GM21447 (cell line): ENCODE measurements around the gene NRSN1.

ENCODE experiments used
- ATAC-seq: cut with Tn5 transposase; IDR thresholded peaks from one replicate; pipeline ENCODE4 v1.9.1; 2021; ENCODE audit not compliant: unreplicated experiment

NRSN1 gene, protein sequence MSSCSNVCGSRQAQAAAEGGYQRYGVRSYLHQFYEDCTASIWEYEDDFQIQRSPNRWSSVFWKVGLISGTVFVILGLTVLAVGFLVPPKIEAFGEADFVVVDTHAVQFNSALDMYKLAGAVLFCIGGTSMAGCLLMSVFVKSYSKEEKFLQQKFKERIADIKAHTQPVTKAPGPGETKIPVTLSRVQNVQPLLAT

DNA sequence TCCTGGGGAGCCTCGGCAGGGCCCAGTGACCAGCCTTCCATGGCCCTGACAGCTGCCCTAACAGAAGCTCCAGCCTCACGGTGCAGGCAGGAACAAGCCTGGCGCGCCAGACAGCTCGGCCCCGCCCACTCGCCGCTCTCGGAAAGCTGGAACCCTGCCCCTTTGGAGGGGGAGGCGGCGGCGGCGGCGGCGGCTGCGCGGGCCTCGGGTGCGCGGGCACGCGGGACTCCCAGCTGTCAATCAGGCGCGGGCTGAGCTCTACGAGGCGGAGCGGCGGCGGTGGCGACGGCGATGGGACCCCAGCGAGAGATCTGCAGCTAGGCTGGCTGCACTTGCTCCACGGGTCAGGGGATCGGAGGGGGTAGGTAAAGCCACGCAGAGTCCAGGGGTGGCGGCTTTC is at the start of gene NRSN1:
Gene NRSN1, plus strand, starts transcription at position 236 of the 400 bp plus-strand sequence. CDS start 8,113 bp downstream, outside the sequence.
- no peak for ATAC-seq

DNA sequence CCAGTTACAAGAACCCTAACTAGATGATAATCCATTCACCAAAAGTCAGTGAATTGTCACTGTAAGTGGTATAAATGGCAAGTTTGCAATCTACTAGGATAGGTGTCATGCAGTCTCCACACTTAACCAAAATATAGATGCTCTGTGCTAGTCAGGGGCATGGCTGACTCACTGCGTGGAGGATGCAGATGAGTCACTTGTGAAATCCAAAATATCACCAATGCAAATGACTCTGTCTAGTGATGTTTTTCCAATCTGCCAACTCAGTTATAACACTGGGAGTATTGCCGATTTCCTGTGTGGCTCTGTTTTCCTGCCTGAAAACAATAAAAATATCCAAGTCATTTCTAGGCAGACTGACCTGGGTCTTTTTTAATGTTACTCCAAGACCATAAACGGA is 47.8 kb upstream of the NRSN1 start:
- no peak for ATAC-seq

DNA sequence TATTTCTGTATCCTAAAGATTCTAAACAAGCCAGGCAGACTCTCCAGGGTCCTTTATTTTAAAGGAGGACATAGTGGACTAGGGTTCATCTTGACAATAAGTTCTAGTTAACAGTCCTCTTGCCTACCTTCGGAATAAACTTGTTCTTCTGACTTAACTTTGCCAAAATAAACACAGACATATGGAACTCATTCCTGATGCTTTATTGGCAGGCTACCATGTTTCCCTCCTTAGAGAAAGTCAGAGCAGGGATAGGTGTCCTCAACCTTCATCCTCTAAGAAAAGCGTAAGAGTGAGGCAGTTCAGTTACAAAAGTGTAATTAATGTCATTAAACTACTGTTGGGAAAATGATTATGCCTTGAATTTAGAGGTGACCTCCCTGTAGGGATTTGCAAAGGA is 46.9 kb upstream of the NRSN1 start:
- no peak for ATAC-seq

DNA sequence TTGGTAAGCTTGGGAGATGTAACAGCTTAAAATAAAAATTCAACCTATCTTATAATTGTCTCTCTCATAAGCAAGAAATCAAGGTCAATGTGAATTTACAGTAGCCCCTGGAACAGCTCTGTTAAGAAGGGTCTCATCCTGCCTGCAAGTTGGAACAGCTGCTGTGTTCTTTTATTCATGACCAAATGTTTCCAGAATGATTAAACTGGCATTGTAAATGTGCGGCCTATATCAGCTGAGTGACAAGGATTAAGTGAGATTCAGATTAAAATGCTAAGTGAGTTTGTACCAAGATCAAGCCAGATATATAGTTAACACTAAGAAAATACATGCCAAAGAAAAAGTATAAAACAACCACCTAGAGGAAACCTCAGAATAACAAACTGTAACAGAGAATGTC is 45.3 kb upstream of the NRSN1 start:
- no peak for ATAC-seq

DNA sequence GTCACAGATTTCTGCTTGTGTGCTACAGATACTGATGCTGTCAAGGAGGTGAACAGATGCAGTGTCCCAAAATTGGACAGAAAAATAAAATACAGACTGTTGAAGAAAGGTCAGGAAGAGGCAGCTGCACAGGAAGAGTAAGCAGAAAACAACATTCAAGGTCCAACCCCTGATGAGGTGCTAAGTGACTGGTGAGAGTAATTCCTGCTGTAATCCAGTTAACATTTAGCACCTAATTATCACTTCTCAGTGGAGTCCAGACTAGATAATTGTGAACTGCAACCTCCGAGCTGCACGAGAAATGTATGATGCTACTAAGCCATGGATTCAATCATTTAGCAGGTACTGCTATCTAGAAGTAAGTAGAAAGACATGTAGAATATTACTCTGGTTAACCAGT is 36.3 kb upstream of the NRSN1 start:
- no peak for ATAC-seq

DNA sequence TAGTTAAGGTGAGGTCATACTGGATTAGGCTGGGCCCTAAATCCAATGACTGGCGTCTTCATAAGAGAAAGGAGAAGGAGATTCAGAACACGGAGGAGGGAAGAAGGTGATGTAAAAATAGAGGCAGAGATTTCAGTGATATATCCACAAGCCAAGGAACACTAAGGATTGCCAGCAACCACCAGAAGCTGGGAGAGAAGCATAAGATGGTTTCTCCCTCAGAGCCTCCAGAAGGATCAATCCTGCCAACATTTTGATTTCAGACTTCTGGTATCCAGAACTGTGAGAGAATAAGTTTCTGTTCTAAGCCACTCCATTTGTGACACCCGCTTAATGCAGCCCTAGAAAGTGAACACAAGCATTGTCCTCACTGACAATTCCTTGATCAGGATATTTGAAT is 33.6 kb upstream of the NRSN1 start:
- ATAC-seq = no peak

DNA sequence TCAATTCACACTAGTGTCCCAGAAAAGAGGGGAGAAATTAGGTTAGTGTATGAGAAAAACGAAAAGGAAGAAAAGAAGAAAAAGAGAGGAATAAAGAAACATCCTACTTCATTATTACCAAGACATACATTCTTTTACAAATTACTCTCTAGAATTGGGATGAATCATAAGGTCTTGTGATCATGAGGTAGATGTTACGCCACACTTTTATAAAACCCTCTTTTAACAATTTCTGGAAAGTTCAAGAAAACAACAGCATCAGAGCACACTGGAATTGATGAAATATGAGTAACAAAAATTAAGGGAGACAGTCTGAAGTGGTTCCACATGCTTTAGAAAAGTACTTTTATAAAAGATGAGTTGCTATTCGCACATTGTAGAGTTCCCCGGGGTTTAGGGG is 32.6 kb upstream of the NRSN1 start:
- ATAC-seq = no peak

DNA sequence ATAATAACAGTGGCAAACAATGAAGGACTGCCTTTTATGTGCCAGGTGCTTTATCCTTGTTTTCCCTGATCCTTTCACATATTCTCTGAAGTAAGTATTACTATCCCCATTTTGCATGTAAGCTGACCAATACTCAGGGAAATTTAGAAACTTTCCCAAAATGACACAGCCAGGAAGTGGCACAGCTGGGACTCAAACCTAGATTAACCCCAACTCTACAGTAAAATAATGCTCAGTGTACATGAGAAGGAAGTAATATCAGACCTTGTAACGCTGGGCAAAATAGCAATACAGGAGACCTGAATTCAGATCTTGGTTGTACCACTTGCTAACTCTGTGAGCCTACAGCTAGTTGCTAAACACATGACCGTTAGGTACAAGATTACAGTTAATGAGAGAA is 26.8 kb upstream of the NRSN1 start:
- no peak for ATAC-seq

DNA sequence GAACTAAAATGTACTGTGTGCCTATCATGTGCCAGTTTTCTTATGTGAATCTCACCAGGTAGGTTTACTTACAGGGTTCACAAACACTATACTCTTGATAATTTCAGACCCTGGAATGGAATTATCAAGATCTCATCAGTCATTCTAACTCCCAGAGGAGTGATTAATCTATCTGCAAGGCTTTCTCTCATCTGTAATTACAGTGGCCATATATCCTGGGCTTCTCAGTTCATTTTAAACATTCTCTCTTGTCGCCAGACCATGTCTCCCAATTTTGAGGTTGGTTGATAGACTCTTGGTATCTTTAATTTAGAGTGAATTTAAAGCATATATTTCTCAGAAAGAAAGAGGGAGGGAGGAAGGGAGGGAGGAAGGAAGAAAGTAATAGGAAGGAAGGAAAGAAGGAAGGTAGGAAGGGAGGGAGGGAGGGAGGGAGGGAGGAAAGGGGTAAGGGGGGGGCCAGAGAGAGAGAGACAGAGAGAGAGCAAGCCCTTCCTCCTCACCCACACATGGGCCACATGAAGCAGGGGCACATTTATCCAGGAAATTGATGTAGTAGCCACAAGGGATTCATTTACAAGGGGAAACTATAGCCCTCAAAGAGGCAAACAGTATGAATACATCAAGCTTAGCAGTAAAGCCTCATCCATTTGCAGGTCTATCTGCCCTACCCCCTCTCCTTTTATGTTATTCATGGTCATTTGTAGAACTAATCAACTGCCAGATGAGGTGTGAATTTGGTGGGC is 25.8 kb upstream of the NRSN1 start:
- no peak for ATAC-seq

DNA sequence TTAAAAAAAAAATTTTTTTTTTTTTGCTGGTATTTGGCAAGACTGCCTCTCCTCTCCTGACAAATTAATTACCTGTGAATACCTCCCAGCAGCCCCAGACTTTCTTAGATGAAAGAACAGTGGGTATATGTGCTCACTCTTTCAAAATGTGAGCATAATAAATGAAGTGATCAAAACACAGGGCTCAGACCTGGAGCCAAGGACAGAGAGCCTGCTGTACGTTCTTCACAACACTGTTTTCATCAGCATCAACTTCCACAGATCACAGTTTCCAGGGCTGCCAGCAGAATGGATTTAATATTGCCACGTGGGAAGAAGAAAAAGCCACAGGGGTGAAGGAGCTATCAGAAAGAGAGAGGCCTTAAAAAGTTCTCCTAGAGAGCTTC is 25.3 kb upstream of the NRSN1 start:
- no peak for ATAC-seq

DNA sequence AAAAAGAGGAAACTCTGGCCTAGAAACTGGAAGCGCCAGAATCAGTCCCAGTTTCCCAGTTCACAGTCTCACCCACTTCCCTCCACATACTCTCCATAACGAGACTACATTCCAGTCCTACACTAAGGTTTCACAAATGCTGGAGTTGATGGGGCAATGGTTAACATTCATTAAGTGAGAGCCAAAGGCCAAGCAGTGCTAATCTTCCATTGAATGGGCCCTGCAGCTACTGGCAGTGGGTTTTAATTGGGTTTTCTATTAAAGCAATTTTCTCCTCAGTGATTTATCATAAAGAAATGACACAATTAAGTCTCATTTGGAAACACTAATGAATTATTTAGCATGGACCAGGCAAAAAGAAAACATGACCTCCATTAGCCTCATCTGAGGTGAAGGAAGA is 20.8 kb upstream of the NRSN1 start:
- no peak for ATAC-seq

DNA sequence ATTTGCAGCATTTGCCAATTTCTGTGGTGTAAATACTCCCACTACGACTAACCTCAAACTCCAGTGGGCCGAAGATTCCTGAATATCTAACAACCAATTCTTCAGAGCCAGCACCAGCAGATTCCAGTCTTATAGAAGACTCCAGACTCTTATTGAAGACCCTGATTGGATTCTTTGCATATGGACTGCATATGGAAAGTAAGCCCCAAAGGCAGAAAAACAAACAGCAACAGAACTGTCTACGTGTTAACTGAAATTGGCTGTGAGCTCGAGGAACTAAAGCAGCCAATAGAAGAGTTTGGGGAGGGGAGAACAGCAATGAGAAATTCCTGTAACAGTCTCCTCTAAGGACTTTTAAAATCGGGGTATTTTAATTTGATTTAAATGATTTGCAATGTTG is 19.7 kb upstream of the NRSN1 start:
- no peak for ATAC-seq

DNA sequence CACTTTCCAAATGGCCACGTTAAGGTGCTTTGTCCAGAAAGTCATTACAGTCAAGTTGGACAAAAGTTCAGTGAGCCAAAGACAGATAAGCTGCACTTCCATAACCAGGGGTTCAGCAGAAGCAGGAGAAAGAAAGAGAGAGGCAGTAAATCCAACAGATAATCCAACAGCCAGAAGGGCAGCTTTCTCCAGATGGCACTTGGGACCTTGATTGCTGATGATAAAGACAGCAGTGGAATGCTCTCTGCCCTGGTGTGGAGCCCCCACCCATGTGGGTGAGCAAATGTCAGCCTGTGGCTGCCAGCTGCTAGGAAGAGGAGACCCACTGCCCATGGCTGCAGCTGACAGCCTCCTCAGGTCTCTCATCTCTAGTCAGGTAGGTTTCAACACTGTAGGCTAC is 18.7 kb upstream of the NRSN1 start:
- no peak for ATAC-seq

DNA sequence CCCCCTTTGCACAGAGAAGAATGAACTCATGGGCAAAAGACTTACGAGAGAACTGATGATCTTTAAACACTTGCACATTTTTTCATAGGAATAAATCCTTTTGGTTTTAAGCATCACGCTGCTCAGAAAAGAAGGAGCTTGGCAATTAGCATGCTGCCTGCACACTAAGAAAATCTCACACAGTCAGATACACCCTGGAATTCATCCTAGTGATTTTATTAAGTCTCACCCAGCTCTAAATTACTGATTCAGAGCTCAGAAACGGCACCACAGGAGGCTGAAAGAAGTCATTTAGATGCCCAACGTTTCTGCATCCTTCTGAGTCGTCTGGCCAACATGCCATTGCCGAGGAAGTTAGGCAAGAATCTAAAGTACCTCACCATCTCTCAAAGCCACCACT is 18.0 kb upstream of the NRSN1 start:
- ATAC-seq = no peak

DNA sequence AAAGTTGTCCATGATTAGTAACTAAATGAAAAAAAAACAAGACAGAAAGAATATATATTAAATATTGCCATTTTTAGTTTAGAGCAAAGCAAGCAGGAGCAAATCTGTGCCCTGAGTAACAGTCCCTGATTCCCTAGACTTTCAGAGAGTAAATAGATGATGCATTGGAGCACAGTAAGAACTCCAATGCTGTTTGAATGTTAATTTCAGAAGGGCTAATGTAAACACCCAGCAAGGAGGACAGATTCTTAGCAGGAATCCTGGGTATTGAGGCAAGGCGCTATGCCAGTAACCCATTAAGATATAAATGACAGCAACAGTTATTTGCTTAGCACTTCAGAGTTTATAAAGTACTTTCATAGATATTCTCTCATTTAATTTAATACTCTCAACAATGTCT is 15.6 kb upstream of the NRSN1 start:
- no peak for ATAC-seq

DNA sequence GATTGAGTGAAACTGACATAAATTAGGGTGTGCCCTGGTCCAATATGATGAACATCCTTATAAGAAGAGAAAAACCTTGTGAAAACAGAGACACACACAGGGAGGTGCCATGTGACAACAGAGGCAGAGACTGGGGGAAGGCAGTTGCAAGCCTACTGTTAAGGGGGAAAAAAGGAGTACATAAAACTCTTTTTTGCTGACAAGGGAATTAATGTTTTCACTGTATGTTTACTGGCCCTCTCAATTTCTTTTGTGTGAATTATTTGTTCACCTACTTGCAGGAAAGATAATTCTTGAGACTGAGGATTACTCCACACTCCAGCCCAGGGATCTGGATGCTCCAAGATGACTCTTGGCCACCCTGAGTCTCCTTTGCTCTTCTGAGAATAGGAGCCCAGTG is 12.1 kb upstream of the NRSN1 start:
- ATAC-seq = no peak

DNA sequence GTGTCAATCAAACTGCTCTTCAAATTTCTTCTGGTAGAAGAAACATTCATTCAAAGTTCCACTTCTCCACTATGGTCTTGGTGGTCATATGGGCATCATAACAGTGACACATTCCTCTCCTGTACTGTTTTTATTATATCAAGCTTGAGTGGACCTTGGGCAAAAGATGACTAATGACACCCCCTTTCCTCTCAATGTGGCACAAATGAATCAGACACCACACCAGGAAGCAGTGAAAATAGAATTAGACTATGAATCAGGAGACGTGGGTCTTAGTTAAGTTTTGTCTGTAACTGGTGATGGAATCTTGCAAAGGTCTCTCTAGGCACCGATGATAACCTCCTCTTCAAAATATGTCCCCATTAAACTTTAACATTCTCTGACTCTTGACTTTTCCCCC is 9.0 kb upstream of the NRSN1 start:
- ATAC-seq = no peak

DNA sequence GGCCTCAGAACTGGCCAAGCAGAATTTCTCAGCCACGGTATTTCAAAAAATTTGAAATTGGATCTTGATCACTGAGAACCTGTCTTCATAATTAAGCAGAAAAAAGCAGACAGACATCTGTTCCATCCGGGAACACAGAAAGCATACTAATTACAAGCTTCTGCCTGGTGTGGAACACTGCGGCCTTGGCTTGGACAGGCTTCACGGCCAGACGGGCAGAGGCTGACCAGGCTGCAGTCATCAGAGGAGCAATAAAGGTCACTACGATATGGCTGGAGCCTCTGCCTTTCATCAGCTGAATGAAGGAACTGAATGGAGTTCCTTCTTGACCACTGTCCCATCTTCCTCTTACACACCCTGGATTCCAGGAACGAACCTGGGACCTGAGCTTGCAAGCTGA is 3.9 kb upstream of the NRSN1 start:
- no peak for ATAC-seq

DNA sequence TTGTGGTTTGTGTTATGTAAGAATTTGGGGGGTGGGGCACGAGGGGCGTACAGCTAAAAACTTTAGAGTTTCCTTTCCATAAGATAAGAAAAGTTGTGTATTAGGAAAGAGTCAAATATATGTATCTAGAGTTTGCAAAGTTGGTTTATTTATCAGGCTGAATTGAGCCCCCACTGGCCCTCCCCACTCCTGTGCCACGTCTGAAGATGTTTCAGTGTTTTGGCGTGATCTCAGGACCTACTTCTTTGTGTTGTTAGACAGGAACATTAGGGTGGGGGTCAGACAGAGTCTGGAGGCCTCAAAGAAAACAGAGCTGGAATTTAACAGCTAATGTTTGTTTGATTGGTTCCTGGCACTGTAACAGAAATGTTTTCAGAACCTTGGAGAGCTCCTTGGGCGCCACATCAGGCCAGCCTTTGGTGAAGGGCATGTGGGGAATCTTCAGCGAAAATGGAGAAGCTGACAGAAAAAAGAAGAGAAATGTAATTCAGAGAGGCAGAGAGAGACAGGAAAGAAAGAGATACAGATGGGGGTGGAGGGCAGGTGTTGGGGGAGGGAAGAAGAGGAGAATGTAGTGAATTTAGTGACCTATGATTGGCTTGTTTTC is 674 bp downstream of the NRSN1 start:
- no peak for ATAC-seq

DNA sequence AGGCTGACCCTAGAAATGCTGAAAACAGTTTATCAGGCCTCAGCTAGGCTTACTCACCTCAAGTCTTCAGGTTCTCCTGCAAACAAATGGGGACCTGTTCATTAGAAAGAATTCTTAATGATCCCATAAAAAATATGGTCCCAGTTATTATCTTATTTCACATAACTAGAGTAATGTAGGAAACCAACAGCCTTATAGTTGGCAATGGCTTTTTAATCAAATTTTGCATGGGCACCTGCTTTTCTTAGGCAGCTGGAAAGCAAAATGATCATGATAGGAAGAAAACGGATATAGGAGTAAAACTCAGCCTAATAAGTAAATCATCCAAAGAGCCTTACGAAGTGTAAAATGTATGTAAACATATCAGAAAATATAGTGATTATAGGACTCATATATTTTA is 1.3 kb downstream of the NRSN1 start:
- ATAC-seq = no peak

DNA sequence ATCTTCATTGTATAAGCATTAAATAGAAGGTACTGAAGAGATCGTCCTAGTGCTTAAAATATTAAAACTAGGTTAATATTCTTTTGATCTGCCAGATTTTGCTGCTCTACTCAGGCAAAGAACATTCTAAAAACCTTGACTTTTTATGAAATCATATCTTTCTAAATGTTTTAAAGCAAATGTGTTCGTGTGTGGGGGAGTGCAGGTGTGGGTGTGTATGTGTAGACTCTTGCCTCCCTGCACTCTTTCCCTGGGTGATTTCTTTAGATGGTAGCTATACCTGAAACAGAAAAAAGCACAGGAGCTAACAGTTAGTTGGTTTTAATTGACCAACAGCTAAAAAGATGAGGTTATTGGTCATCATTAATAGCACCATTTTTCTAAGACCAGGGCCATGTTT is 5.7 kb downstream of the NRSN1 start:
- no peak for ATAC-seq

DNA sequence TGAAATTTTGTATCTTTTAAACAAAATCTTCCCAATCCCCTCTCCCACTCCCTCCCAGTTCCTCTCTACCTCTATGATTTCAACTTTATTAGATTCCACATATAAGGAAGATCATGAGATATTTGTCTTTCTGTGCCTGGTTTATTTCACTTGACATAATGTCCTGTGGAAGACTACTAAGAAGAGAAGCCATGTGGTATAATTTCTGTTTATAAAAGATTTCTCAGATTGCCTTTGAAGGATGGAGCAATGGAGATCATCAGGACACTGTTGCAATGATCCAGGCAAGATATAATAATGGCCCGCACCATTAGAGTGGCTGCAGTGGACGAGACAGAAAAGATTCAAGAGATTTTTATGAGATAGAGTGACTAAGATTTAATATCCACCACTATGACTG is 13.1 kb downstream of the NRSN1 start:
- ATAC-seq = no peak

DNA sequence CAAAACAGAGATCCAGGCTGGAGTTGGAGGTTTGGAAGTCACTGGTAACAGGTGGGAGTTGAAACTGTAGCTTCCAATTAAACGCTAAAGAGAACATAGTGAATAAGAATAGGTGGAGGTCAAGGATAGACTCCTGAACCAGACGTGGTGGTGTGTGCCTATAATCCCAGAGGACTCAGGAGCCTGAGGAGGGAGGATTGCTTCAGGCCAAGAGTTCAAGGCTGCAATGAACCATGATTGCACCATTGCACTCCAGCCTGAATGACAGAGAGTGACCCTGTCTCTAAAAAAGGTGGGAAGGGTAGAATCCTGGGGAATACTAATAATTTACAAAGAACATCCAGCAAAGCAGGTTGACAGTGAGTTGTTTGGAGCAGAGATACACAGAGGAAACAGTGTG is 13.6 kb downstream of the NRSN1 start:
- no peak for ATAC-seq
